IPS-15b (cell line): ENCODE measurements around the gene CHRNG.

Experiments
- H3K27me3 ChIP-seq: one replicate; pipeline ENCODE4 v1.6.1; 2013; ENCODE audit warnings: low read length; ENCODE audit not compliant: control insufficient read depth, insufficient read depth
- H3K36me3 ChIP-seq: one replicate; pipeline ENCODE4 v1.6.1; 2013; ENCODE audit warnings: low read length; ENCODE audit not compliant: control insufficient read depth, insufficient read depth
- H3K4me1 ChIP-seq: one replicate; pipeline ENCODE4 v1.6.1; 2013; ENCODE audit warnings: mild to moderate bottlenecking, low read length; ENCODE audit not compliant: control insufficient read depth, insufficient read depth
- H3K4me3 ChIP-seq: one replicate; pipeline ENCODE4 v1.5.1; 2013; ENCODE audit warnings: low read depth, low read length
- H3K9ac ChIP-seq: one replicate; pipeline ENCODE4 v1.6.1; 2013; ENCODE audit warnings: low read depth, mild to moderate bottlenecking, low read length
- H3K9me3 ChIP-seq: one replicate; pipeline ENCODE4 v1.6.1; 2013; ENCODE audit warnings: mild to moderate bottlenecking, low read length; ENCODE audit not compliant: control insufficient read depth, insufficient read depth

The CHRNG gene

GRCh38 chr2:232575404-232575746, 35.9 kb downstream of the CHRNG start:
- no peaks in the 10 kb centered on the region for H3K27me3 ChIP-seq
- no peaks in the 10 kb centered on the region for H3K9me3 ChIP-seq
- no peaks in the 10 kb centered on the region for H3K4me1 ChIP-seq
- no peak overlapping the region for H3K9ac ChIP-seq
- no peak overlapping the region for H3K4me3 ChIP-seq
- H3K36me3 ChIP-seq, result peaks cover 6% of the 10 kb centered on the region

DNA sequence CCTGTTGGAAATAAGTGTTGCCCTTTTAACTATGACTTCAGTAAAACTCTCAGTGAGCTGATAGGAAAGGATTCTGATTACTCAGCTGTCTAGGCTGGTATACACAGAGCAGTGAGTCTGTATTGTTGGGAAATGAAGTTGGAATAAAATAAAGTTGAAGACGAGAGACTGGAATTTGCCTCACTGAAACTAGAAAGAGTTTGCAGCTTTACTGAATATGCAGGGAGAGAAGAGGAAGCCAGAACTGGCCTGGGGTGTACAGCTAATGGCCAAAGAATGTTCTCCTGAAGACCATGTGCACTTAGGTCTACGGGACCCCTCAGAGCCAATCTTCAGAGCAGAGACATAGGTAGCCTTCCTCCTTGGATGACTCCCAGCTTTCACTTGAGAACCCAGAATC, 37.5 kb downstream of the CHRNG start:
- Histone ChIP-seq H3K4me1 (no peaks in the 10 kb centered on the region), H3K27me3 (no peaks in the 10 kb centered on the region), H3K9me3 (no peaks in the 10 kb centered on the region), H3K4me3 (no peak overlapping the region), H3K9ac (no peak overlapping the region), H3K36me3 (peaks cover 7% of the 10 kb centered on the region)

DNA sequence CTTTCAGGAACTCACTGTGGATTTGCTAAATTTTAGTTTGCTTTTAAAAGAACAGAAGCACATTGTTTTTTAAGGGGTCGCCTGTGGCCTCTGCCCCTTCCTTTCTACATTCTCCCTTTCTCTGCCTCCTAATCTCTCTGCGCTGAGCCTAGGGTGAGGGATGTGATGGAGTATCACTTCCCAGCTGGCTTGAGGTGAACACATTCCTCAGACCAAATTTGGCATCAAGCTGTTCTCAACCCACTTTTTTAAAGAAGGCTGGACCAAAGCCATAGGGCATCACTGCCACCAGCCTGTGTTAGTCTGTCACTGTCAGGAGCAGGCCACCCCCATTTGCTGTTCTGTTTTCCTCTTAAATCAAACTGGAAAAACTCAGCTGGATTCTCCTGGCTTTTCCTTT, 38.3 kb downstream of the CHRNG start:
- no peak overlapping the region for H3K9ac ChIP-seq
- no peaks in the 10 kb centered on the region for H3K4me1 ChIP-seq
- H3K36me3 ChIP-seq, result peaks cover 7% of the 10 kb centered on the region
- no peaks in the 10 kb centered on the region for H3K27me3 ChIP-seq
- no peaks in the 10 kb centered on the region for H3K9me3 ChIP-seq
- no peak overlapping the region for H3K4me3 ChIP-seq

- peaks cover 6% of the 10 kb centered on the region for H3K36me3 ChIP-seq
- H3K4me1 ChIP-seq, result no peaks in the 10 kb centered on the region
- H3K27me3 ChIP-seq, result no peaks in the 10 kb centered on the region
- no peak overlapping the region for H3K4me3 ChIP-seq
- H3K9ac ChIP-seq, result no peak overlapping the region
- H3K9me3 ChIP-seq, result no peaks in the 10 kb centered on the region
Observed at GRCh38 chr2:232578626-232579025, 39.1 kb downstream of the CHRNG start.

GRCh38 chr2:232580648-232580981, 41.1 kb downstream of the CHRNG start:
- H3K27me3 ChIP-seq, result no peaks in the 10 kb centered on the region
- no peaks in the 10 kb centered on the region for H3K4me1 ChIP-seq
- no peak overlapping the region for H3K4me3 ChIP-seq
- no peaks in the 10 kb centered on the region for H3K9me3 ChIP-seq
- H3K36me3 ChIP-seq, result peaks cover 3% of the 10 kb centered on the region
- H3K9ac ChIP-seq, result no peak overlapping the region

- no peaks in the 10 kb centered on the region for H3K9me3 ChIP-seq
- H3K4me3 ChIP-seq, result no peak overlapping the region
- peaks cover under 1% of the 10 kb centered on the region for H3K4me1 ChIP-seq
- H3K9ac ChIP-seq, result no peak overlapping the region
- peaks cover 3% of the 10 kb centered on the region for H3K36me3 ChIP-seq
- H3K27me3 ChIP-seq, result no peaks in the 10 kb centered on the region
Observed at GRCh38 chr2:232581725-232582124, 42.2 kb downstream of the CHRNG start.

DNA sequence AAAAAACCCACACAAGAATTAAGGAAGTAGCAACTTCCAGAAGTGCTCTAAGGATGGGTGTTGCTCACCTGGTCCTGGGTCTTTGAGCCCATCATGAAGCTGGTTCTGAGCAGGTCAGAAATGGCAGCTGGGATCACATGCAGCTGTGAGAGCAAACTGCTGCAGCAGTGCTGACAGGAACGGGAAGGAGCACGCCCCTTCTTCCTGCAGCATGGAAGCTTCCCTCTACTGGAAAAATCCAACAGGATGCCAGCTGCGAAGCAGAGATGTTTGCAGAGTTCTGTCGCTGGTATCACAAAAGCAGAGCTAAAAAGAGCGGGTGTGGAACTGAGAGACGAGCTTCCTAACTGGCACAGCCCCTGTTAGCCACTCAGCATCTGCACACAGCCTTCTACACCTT, 44.7 kb downstream of the CHRNG start:
- H3K9me3 ChIP-seq, result no peaks in the 10 kb centered on the region
- no peak overlapping the region for H3K9ac ChIP-seq
- no peaks in the 10 kb centered on the region for H3K27me3 ChIP-seq
- H3K4me3 ChIP-seq, result no peak overlapping the region
- H3K36me3 ChIP-seq, result peaks cover 3% of the 10 kb centered on the region
- peaks cover 4% of the 10 kb centered on the region for H3K4me1 ChIP-seq

GRCh38 chr2:232586943-232587505, 47.5 kb downstream of the CHRNG start:
- Histone ChIP-seq H3K4me3 (no peak overlapping the region), H3K9ac (no peak overlapping the region), H3K36me3 (no peaks in the 10 kb centered on the region), H3K27me3 (no peaks in the 10 kb centered on the region), H3K4me1 (peaks cover 6% of the 10 kb centered on the region), H3K9me3 (no peaks in the 10 kb centered on the region)

- Histone ChIP-seq H3K27me3 (no peaks in the 10 kb centered on the region), H3K9ac (no peak overlapping the region), H3K36me3 (no peaks in the 10 kb centered on the region), H3K4me1 (peaks cover 6% of the 10 kb centered on the region), H3K4me3 (no peak overlapping the region), H3K9me3 (no peaks in the 10 kb centered on the region)
Observed at GRCh38 chr2:232587512-232587911, 48.0 kb downstream of the CHRNG start.

GRCh38 chr2:232588031-232588430, 48.5 kb downstream of the CHRNG start:
- Histone ChIP-seq H3K4me1 (peaks cover 6% of the 10 kb centered on the region), H3K36me3 (no peaks in the 10 kb centered on the region), H3K4me3 (no peak overlapping the region), H3K9ac (no peak overlapping the region), H3K27me3 (no peaks in the 10 kb centered on the region), H3K9me3 (no peaks in the 10 kb centered on the region)

GRCh38 chr2:232588680-232589585, 49.4 kb downstream of the CHRNG start:
- H3K36me3 ChIP-seq, result no peaks in the 10 kb centered on the region
- peaks cover 6% of the 10 kb centered on the region for H3K4me1 ChIP-seq
- no peak overlapping the region for H3K4me3 ChIP-seq
- no peaks in the 10 kb centered on the region for H3K9me3 ChIP-seq
- no peaks in the 10 kb centered on the region for H3K27me3 ChIP-seq
- no peak overlapping the region for H3K9ac ChIP-seq

- Histone ChIP-seq H3K9ac (no peak overlapping the region), H3K27me3 (no peaks in the 10 kb centered on the region), H3K36me3 (no peaks in the 10 kb centered on the region), H3K9me3 (no peaks in the 10 kb centered on the region), H3K4me3 (no peak overlapping the region), H3K4me1 (peaks cover 2% of the 10 kb centered on the region)
Observed at GRCh38 chr2:232592772-232593395, 53.4 kb downstream of the CHRNG start.
